Stimulated activated CD4-positive, alpha-beta T cell treated with anti-CD3 and anti-CD28 coated beads, Interleukin-2, amount 100 ng/mL, for 48 hours (primary cell): Measurements from ENCODE around the gene IL17RD.

ENCODE experiments used
- DNase-seq, 2 donors: peaks; one replicate each; pipeline ENCODE4 v3.0.0-alpha.2; 2020

Gene IL17RD

DNA sequence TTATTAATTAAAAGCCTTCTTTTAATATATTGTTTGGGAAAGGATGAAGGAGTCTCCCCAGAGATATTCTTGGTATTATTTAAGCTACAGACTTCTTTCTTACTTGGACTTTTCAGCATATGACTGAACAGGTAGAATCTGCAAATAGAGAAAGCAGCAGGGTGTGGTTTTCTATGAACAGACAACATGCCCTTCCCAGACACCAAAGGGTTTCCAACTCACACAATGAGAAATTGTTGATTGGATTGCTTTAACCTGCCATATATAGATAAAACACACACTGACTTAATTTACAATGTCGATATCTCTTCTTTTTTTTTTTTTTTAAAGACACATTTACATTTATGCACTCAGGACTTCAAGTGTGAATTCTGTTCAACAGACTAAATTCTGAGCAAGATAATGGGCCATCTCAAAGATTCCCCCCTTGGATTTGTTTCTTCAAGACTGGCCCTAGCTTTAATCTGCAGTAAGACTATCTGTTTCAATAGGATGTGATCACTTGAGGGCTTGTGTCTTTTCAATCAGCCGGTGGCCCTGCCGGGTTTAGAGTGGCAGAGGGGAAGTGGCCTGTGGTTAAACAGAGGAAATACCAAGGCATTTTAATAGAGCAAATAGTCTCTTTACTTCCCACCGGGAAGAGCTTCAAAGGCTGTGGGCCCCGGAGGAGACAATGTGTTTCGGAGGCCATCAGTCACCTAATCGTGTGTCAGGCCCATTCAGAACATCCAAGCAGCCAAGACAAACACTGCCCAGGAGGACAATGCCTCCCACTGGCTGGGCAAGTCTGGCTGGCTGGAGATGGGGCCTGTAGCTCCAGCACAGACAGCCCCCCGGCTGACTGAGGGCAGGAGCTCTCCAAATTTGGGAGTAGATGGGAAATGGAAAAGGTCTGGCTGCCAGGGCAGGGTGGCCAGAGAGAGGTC lies 6.1 kb downstream of the IL17RD start:
- DNase-seq, result no peak

DNA sequence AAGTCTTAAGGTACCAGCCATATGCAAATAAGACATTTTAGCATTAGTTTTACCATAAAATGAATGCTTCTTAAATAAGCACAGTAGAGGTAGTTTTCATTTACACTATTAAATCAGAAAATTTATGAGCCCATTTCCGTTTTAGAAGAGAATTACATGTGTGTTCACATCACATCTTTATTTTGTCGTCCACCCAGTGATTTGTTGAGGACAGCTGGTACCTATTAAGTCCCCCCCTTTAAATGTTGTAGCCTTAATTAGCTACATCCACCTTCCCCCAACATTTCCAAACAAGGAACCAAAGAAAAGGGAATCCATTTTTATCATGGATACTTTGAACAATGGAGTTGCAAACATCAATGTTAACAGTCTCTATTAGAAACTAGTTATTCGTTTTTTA lies 6.8 kb downstream of the IL17RD start:
- no peak for DNase-seq

DNA sequence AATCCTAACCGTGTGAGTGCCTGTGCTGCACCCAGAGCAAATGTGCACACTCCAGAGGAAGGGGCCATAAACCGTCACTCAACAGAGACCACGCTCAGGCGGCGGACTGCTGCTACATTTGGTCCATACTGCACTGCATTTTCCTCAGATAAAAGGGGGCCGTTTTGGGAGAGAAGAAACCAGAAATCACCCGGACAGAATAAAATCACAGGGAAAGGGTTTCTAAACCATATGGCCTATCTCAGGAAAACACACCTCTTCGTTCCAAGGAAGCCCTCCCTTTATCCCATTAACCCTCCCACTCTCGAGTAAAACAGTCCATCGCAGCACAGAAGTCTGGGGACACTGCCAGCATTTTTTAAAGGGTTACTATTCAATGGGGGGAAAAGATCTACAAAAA lies 7.6 kb downstream of the IL17RD start:
- DNase-seq, result no peak

DNA sequence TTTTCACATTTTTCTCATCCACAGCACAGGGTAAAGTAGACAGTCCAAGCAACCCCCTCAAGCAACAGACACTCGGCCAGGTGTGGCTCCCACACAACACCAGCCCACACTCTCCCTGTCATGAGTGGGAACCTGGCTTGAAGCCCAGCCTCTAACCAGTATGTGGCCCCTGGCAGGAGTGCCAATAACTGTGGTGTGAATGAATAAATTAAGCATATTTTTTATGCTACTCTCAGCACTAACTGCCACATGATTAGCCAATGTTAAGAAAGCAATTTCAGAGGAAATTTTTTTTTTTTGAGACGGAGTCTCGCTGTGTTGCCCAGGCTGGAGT lies 9.9 kb downstream of the IL17RD start:
- no peak for DNase-seq

DNA sequence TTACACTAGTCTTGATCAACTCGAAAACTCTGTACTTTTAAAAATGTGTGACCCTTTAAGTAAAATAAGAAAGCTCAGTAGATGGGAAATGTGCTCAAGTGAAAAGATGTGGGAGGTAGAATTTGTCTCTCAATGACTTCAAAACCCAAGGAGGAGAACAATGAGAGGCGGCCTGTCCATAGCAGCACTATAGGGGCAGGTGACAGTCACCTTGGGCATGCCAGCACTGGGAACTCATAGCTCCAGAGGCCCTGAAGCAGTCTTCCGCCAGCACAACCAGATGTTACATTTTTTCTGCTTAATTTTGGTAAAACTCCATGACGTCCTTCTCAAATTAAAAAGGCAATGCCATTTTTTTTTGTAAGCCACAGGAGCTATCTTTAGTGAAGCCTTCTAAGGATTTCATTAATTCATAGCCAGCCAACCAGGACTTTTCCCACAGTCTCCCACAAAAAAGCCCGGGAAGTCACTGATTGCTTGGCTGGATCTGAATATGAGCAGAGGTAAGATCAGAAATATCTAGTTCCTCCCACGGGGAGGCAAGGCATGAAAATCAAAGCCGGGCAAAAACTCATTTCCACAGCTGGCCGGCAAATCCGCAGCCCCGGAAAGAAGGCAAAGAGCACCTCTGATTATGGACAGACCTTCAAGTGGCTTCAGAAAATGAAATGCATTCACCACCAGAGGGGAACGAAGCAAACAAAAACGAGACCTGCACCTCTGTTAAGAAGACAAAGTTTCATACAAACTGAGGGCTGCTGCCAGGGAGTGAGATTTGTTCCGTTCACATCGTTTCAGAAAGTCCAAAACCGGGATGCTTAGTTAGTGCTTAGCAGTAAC lies 10.5 kb downstream of the IL17RD start:
- no peak for DNase-seq

DNA sequence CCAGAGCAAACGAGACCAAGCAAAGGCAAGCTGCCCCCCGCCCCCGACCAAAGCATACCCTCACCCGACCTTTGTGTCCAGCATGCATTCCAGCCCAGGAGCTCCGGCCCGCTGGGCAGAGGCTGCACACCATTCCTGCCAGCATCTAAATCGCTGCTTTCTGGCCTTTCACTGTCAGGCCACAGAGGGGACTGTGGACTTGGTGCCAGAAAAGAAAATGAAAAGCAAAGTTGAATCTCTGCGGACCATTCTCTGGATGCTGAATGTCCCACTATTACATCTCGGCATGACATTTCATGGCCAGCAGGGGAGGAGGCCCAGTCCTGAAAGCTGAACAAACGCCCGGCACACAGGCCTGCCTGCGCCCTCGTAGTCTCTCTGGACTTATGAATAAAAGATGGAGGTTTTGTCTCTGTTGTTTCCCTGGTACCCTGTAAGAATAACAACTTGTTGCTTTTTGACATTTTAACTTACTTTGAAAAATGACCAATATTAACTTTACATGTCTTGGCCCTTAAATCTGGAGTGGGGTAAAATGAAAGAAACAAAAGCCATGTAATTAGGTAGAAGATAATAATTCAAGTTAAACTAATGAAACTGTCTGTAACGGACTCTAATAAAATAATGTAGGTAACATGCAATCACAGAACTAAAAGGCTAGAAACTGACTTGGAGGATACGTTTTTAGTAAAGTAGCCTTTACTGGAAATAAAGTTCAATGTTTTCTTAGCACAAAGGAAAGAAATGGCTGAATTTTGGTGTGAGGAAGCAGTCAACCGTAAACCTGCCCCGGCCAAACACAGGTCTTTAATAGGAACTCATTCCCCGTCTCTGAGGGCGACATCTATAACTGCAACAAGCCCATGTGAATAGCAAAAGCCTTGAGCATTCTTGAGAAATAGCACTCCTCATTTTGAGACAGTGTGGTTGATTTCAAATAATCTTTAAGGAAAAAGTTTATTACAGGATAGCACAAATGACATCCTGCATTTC lies 12.7 kb downstream of the IL17RD start:
- no peak for DNase-seq

DNA sequence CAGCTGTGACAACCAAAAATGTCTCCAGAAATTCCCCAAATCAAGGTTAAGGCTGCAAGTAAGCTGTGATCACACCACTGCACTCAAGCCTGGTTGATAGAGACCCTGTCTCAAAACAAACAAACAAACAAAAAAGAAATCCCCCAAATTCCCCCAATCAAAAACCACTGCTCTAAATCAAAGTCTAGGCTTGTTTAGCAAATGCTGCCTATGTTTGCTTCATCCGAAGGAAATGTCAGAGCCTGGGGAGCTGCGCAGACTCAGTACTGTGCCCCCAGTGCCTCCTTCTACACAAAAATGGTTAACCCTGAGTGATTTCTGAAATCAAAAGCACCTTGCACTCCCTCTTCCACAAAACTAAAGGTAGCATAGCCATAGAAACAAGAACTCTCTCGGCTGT lies 13.4 kb downstream of the IL17RD start:
- no peak for DNase-seq

DNA sequence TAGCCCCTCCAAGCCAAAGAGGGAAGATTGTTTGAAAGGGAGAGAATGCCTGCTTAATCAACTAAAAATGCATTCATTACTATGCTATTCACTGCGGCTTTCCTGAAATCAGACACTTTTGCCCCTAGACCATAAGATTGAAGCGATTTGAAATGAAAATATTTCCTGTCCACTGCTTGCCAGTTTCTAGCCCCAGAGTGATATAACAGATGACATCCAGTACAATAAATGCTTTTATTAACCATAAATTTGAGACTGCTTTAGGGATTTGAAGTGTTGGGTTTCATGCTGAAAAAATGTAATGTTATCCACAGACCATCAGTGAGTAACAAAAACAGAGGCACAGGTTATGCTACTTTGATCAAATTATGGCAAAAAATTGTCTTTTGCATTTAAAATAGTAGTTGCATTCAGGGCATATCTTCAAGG lies 14.1 kb downstream of the IL17RD start:
- no peak for DNase-seq

DNA sequence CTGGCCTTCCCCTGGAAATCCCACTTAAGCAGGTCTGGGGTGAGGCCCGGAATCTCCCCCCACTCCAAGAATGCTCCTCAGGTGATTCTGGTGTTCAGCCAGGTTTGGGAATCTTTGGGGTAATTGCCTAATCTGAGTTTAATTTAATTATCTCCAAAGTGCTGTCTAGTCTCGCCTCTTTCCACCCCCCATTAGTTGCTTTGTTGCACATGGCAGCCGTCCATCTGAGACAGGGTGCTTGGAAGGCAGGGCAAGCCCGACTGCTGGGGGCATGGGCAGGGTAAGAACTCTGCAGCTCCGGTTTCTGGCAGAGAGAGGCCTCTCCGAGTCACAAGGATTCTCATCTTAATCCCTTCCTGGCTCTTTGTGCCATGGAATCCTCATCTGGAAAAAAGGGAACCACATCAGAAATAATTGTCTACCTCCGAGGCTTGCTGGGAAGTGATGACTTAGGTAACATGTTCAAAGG lies 15.0 kb downstream of the IL17RD start:
- no peak for DNase-seq

DNA sequence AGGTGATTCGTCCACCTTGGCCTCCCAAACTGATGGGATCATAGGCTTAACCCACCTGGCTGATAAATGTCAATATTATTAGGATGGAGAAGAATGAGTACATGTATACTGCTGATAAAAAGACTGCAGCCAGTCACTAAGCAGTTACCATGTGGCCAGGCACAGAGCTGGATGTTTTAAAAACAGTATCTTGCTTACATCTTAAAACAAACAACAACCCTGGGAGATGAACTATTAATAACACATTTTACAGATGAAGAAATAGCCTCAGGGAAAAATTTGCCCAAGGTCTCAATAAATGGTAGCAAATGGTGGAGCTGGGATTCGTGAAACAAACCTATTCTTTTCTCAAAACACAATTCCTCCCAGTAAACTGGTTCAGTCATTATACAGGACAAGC lies 18.1 kb downstream of the IL17RD start:
- DNase-seq, result no peak

DNA sequence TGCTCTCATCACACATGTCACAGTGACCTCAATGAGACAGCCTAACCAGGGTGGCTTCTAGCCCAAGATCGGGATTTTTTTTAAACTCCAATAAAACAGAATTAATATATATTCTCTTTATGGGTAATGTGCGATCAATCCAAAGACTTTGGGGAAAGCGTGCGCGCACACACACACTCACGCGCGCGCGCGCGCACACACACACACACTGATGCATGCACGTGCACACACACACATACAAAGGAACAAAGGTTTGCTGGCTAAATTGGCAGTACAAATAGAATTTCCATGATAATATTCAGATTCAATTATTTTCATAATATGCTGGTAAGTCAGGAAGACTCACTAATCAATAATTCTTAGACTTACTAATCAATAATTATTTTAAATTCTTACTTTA lies 19.3 kb downstream of the IL17RD start:
- DNase-seq, result no peak

DNA sequence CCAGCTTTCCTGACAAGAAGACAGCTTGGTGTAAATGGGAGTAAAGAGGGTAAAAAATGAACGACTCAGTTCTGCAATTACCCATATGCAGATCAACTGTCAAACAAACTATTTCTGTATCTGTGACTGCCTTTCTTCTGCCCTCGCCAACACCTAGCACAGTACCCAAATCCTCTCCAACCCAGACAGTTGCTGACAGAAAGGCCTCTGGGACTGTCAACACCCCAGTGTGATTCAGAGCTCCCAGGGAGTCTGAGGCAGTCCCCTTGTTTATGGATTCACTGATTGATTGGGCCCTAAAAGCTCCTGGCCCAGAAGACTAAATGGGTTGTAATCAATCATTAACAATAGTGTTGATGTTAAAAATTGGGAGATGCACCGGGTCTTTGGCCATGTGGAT lies 20.2 kb downstream of the IL17RD start:
- DNase-seq, result no peak

DNA sequence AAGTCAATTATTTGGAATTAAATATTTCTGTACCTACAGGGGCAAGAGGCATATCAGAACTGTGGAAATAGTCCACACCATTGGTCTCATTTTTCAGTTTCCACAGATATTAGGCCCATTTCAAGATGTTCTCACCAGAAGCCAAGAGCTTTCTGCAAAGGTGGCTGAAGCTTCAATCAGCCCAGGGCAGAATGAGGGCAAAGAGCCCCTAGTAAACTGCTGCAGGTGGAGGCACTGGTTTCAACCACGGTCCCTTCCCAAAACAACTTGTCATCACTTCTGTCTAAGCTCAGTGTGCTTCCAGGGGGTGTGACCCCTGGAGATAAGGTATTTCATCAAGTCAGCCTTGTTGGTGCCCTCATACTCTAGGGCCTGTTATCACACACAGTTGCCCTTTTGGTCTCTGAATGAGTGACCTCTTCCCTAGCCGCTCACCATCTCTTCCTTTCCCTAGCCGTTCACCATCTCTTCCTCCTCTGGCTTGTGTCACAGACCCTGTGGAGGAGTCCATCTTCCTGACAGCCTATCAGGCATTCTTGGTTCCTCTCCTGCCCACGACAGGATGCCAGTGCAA lies 21.2 kb downstream of the IL17RD start:
- no peak for DNase-seq

DNA sequence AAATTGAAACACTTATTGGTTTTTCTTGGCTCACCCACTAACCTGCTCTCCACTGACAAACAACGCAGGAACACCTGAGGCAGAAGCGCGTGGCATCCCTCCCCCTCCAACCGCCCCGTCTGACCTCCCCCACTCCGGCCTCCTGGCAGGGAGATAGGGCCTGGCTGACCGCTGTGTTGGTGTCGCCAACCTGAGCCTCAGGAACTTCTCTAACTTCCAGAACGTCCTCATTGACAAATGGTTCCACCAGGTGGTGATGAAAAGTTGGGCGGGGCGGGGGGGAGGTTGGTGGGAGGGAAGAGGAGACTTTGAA lies 22.8 kb downstream of the IL17RD start:
- no peak for DNase-seq

DNA sequence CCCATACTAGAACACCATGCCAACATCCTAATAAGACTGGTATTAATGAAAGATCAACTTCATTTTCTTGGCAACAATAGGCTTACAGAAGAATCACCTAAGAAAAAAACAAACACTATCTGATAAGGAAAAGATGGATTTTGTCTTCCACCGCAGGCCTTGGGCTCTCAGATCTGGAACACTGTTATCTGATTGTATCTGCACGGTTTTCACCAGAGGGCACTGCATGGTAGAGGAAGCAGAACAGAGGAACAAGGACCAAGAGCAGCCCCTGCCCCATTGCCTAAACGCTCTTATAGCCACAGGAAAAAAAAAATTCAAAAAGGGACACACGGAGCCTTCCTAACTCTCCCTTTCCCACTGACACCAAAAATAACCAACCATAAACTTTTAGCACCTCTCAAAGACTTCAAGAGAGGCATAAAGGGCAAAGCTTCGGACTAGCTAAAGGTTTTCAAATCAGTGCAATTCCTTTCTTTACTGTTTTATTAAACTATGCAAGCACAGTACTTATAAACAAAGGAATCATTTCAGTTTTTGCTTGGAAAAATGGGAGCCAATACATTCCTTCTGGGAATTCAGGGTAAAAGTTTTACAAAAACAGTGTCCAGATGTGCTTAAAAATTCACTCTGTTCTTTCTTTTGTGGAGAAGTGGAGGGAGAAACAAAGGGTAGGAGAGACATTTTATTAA lies 23.3 kb downstream of the IL17RD start:
- no peak for DNase-seq

DNA sequence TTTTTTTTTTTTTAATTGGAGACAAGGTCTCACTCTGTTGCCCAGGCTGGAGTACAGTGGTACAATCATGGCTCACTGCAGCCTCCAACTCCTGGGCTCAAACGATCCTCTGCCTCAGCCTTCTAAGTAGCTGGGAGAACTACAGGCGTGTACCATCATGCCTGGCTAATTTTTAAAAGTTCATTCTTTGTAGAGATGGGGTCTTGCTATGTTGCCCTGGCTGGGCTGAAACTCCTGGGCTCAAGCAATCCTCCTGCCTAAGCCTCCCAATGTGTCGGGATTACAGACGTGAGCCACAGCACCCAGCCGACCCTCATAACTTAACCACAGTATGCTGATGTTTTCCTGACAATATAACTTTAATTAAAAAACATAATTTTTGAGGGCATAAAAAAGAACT lies 24.3 kb downstream of the IL17RD start:
- no peak for DNase-seq

DNA sequence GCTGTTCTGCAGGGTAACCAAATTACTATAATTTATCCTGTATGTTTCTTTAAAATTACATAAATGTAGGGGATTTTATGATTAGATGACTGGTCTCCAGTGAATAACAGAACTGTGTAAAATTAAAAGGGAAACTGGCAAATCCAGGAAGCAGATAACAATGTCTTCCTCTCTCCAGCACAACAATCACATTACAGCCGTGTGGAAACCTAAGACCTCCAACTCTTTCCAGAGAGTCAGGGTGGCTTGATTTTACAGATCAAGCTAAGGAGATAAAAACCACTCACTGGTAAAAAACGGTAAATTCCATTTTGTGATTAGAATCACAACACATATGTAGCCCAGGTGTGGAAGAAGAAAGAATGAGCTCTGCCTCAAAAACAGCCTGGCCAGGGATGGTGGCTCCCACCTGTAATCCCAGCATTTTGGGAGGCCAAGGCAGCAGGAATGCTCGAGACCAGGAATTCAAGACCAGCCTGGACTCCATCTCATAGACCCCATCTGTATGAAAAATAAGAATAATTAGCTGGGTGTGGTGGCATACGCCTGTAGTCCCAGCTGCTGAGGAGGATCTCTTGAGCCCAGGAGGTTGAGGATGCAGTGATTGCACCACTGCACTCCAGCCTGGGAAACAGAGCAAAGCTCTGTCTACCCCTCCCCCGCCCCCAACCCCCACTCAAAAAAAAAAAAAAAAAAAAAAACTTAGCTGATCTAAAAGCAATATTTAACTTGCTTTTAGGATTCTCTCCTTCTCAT lies 29.0 kb downstream of the IL17RD start:
- no peak for DNase-seq

DNA sequence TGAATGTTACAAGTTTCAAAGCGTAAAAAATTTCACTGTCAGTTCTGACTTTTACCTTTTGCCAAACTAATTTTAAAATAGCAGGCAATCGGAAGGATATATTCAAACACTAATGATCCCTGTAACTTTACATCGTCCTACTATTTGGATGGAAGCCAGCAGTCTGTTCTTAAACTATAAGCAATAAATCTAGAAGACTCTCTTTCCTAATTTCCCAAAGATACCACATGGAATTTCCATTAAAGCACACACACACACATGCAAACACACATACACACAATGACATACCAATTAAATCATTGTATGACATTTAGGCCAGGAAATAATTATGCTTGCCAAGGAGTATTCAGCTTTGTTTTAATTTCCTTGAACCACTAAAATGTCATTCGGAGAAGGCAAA lies 32.0 kb downstream of the IL17RD start:
- DNase-seq, result no peak

DNA sequence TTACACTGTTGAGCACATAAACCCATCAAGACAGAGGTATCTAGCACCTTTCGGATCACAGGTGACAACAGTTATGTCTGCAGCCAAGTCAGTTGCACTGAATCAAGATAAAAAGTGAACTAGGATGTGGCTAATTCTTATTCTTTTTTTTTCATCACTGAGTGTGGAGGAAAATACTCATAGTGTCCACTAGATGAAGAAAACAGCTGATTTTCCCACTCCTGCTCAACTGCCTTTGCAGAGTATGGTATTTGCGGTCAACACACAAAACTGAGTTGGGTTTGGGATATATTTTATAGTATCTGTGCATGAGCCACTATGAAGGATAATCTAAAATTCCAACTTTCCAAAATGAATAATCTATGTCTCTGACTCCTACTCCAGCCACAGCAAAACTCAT lies 32.5 kb downstream of the IL17RD start:
- no peak for DNase-seq

DNA sequence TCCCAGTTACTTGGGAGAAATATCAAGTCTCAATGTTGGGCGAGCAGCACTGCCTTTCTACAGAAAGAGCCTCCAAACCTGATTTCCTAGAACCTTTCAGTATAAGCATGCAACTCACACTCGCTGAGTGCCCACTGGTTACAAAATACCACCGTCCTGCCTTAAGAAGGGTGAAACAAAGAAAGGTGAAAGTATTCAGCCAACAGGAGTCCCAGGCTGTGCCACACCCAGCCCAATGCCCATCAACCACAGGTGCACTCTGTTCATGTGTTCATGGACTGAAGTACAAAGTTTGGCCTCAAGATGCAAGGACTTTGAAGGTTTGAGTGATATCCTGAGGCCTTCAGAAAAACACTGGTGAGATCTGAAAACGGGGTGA lies 34.0 kb downstream of the IL17RD start:
- no peak for DNase-seq

DNA sequence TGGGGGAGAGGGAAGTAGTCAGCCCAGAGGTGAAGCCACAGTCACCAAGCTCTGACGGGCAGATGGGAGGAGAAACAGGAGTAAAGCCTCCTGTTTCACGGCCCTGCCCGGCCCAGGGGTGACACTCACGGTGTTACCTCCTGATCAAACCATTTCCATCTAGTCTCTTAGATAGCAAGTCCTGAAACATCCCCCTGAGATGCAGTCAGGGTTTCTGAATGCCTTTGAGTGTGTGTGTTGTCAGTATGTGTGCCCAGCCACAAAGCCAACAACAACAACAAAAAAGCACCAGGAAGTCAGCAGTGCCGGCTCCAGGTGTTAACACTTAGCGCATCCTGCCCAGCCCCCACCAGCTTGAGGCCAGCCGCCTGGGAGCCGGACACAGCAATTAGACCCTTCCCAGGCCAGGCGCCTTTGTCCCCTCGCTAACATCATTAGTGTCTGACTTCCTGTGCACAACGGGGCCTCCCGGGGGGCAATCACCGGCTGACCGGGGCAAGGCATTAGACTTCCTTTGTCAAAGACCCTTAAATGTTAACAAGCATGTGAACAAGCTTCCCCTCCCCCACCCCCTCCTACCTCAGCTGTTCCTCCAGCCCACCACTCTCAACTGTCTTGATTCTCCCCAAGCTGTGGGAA lies 34.5 kb downstream of the IL17RD start:
- DNase-seq, result no peak
